ENCODE measurements around the gene SOS2. TPM values are rescaled to one million over a fixed set of nuclear protein-coding genes. Genes with fewer than 3 reads are reported as not detected.

SOS2 gene
- total RNA-seq (ENCODE audit: low replicate concordance): 22.3 and 33.2 TPM in 2 replicates

- TF ChIP-seq, protein P1, sequence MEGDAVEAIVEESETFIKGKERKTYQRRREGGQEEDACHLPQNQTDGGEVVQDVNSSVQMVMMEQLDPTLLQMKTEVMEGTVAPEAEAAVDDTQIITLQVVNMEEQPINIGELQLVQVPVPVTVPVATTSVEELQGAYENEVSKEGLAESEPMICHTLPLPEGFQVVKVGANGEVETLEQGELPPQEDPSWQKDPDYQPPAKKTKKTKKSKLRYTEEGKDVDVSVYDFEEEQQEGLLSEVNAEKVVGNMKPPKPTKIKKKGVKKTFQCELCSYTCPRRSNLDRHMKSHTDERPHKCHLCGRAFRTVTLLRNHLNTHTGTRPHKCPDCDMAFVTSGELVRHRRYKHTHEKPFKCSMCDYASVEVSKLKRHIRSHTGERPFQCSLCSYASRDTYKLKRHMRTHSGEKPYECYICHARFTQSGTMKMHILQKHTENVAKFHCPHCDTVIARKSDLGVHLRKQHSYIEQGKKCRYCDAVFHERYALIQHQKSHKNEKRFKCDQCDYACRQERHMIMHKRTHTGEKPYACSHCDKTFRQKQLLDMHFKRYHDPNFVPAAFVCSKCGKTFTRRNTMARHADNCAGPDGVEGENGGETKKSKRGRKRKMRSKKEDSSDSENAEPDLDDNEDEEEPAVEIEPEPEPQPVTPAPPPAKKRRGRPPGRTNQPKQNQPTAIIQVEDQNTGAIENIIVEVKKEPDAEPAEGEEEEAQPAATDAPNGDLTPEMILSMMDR (IDR thresholded peaks at IDR 0.05; ENCODE audit: insufficient read depth, low read length): no peak
- peak; percentile 76 for DNase-seq (ENCODE audit: low read depth)
- H3K4me3 ChIP-seq (ENCODE audit: low read depth, low read length): peak within 1 kb of the TSS; percentile 85
Measured at GRCh38 chr14:50231475-50232275, at the start of gene SOS2. Gene SOS2 (minus strand): TSS chr14:50231578. CDS start chr14:50231283, 295 bp downstream.

DNA sequence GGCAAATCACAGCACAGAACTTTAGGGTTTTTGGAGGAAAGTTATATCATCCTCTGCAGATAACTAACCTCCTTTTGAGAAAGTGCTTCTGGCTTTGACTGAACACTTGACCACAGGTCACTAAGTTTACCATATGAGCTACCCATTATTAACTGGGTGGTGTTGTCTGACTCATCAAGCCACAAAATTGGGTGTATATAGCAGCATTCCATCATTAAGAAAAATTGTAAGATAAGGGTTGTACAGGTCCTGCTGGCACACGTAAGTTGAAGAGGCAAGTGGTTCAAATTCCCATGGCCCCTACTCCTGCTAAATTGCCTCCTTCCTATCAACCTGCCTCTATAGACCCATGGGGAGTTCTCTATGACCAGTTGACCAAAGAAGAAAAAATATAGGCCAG lies 41.1 kb upstream of the SOS2 start:
- H3K4me3 ChIP-seq (ENCODE audit: low read depth, low read length): no peak overlapping the region
- TF ChIP-seq, protein P1 (IDR thresholded peaks at IDR 0.05; ENCODE audit: insufficient read depth, low read length): no peak
- DNase-seq (ENCODE audit: low read depth): no peak

- no peak overlapping the region for H3K4me3 ChIP-seq (ENCODE audit: low read depth, low read length)
- TF ChIP-seq, protein P1 (IDR thresholded peaks at IDR 0.05; ENCODE audit: insufficient read depth, low read length): no peak
- no peak for DNase-seq (ENCODE audit: low read depth)
Measured at GRCh38 chr14:50270932-50271331, 39.6 kb upstream of the SOS2 start.

GRCh38 chr14:50265029-50265428 lies 33.7 kb upstream of the SOS2 start:
- TF ChIP-seq, protein P1 (IDR thresholded peaks at IDR 0.05; ENCODE audit: insufficient read depth, low read length): no peak
- no peak for DNase-seq (ENCODE audit: low read depth)
- H3K4me3 ChIP-seq (ENCODE audit: low read depth, low read length): no peak overlapping the region

DNA sequence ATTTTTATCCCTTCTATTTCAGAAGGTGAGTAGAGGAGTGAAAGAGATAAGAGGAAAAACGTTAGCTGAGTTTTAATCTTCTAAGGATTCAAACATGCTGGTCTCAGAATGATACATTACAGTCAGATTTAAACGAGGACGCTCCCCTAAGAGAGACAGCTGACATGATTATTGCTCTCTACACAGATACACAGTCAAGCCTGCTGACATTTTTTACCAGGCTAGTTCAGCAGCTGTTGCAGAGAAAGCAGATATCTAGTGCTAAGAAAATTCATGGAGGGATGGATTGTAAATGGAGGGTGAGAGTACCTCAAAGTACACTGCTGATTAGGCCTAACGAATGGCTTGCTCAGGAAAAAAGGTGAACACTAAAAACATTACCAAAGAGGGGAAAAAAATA lies 31.9 kb upstream of the SOS2 start:
- no peak for DNase-seq (ENCODE audit: low read depth)
- H3K4me3 ChIP-seq (ENCODE audit: low read depth, low read length): no peak overlapping the region
- TF ChIP-seq, protein P1 (IDR thresholded peaks at IDR 0.05; ENCODE audit: insufficient read depth, low read length): no peak

DNA sequence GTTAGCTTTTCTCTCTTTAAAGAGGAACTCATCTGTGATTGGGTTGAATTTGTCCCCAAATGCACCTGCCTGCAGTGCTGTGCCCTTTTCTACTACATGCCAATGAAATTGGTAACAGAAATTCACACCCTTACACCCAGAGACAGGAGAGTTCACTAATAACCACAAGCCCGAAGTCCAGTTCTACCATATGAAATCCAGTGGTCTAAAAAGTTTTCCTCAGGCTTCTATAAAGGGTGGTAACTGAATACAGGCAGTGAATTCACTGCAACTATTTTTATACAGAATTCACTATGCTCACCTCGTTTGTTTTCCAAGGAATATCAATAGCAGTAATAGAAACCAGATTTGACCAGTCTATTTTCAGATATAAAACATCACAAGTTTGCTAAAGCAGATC lies 31.5 kb upstream of the SOS2 start:
- no peak overlapping the region for H3K4me3 ChIP-seq (ENCODE audit: low read depth, low read length)
- DNase-seq (ENCODE audit: low read depth): no peak
- TF ChIP-seq, protein P1 (IDR thresholded peaks at IDR 0.05; ENCODE audit: insufficient read depth, low read length): no peak

Measured in fibroblast of the aortic adventitia (primary cell).